Osteoblast (primary cell): ENCODE data around the gene SLAIN2. TPM values are rescaled to one million over a fixed set of nuclear protein-coding genes. Genes with fewer than 3 reads are reported as not detected.

ENCODE experiments used
- DNase-seq: peaks from one replicate; pipeline ENCODE4 v3.0.0; 2011; ENCODE audit warnings: low spot score, mixed read lengths; ENCODE audit not compliant: insufficient read length; ENCODE audit errors: missing footprints
- H2AFZ ChIP-seq: 2 replicates; pipeline ENCODE4 v1.6.0; 2011; ENCODE audit warnings: mild to moderate bottlenecking, low read length
- H3K27ac ChIP-seq: 2 replicates; pipeline ENCODE4 v1.5.1; 2011; ENCODE audit warnings: mild to moderate bottlenecking, low read depth, low read length, moderate library complexity
- H3K27me3 ChIP-seq: 2 replicates; pipeline ENCODE4 v1.6.0; 2012; ENCODE audit warnings: mild to moderate bottlenecking, control low read depth, inconsistent platforms, low read length, moderate library complexity; ENCODE audit not compliant: insufficient read depth
- H3K36me3 ChIP-seq: 2 replicates; pipeline ENCODE4 v1.5.1; 2011; ENCODE audit warnings: mild to moderate bottlenecking, low read length, control low read depth, moderate library complexity; ENCODE audit not compliant: insufficient read depth
- H3K4me1 ChIP-seq: 2 replicates; pipeline ENCODE4 v1.5.1; 2011; ENCODE audit warnings: mild to moderate bottlenecking, low read length, control low read depth, moderate library complexity; ENCODE audit not compliant: insufficient read depth
- H3K4me2 ChIP-seq: 2 replicates; pipeline ENCODE4 v1.6.0; 2011; ENCODE audit warnings: mild to moderate bottlenecking, low read length; ENCODE audit not compliant: insufficient read depth
- H3K4me3 ChIP-seq: fragments of 200-600 bp; sonication (generic); 3 replicates; pipeline ENCODE4 v1.5.1; 2012; ENCODE audit warnings: mild to moderate bottlenecking, low read length, inconsistent platforms; ENCODE audit not compliant: insufficient read depth
- H3K79me2 ChIP-seq: 2 replicates; pipeline ENCODE4 v1.6.0; 2012; ENCODE audit warnings: mild to moderate bottlenecking, low read length, control low read depth, inconsistent platforms; ENCODE audit not compliant: insufficient read depth
- H3K9me3 ChIP-seq: 2 replicates; pipeline ENCODE4 v1.5.1; 2011; ENCODE audit warnings: low read depth, low read length, control low read depth
- H4K20me1 ChIP-seq: 2 replicates; pipeline ENCODE4 v1.6.0; 2012; ENCODE audit warnings: mild to moderate bottlenecking, low read length, control low read depth; ENCODE audit not compliant: insufficient read depth
- total RNA-seq: library from RNA; depleted of rRNA; stranded (reverse); fragments of >200 nt; gene quantifications from 2 replicates; pipeline ENCODE4 v1.2.3, GENCODE V29; 2012
- TF ChIP-seq, protein P1 (sequence below): IDR thresholded peaks from 2 replicates; pipeline ENCODE4 v1.5.1; 2011; ENCODE audit warnings: mild to moderate bottlenecking, low read depth, low read length, moderate library complexity; ENCODE audit errors: extremely low read depth

Gene SLAIN2
- total RNA-seq, 1 donor, result 64.1 TPM

DNA sequence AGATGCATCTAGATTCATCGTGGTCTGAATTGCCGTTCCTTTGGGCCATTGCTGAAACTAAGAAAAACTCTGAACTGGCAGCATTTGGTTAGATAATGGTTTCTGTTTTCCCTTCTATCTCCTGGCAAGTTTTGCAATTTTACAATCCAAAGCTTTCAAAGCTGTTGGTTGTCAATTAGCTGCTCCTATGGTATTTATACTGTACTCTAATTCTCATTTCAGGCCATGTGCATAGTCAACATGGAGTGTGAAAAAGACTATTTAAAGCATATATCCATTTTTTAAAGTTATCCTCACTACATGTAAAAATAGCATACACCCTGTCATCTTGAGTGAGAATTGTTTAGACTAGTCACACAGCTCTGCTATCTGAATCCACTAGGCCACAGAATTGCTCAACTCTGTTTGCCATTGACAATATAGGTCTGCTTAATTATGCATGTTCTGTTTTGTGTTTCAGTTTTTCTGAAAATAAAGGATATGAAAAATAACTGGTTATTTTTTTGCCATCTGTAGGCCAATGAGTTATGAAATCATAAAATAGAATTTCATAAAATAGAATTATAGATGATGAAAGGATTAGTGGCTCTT lies 44.0 kb upstream of the SLAIN2 start:
- H3K27ac ChIP-seq, result peak overlapping the region; percentile 43
- no peaks in the 10 kb centered on the region for H3K79me2 ChIP-seq
- H3K9me3 ChIP-seq, result no peaks in the 10 kb centered on the region
- H3K27me3 ChIP-seq, result no peaks in the 10 kb centered on the region
- DNase-seq, result no peak
- H3K36me3 ChIP-seq, result no peaks in the 10 kb centered on the region
- peak overlapping the region; percentile 49 for H2AFZ ChIP-seq
- TF ChIP-seq, protein P1, sequence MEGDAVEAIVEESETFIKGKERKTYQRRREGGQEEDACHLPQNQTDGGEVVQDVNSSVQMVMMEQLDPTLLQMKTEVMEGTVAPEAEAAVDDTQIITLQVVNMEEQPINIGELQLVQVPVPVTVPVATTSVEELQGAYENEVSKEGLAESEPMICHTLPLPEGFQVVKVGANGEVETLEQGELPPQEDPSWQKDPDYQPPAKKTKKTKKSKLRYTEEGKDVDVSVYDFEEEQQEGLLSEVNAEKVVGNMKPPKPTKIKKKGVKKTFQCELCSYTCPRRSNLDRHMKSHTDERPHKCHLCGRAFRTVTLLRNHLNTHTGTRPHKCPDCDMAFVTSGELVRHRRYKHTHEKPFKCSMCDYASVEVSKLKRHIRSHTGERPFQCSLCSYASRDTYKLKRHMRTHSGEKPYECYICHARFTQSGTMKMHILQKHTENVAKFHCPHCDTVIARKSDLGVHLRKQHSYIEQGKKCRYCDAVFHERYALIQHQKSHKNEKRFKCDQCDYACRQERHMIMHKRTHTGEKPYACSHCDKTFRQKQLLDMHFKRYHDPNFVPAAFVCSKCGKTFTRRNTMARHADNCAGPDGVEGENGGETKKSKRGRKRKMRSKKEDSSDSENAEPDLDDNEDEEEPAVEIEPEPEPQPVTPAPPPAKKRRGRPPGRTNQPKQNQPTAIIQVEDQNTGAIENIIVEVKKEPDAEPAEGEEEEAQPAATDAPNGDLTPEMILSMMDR, result no peak
- H3K4me3 ChIP-seq, result no peak overlapping the region
- H3K4me1 ChIP-seq, result peaks cover 23% of the 10 kb centered on the region
- no peak overlapping the region for H3K4me2 ChIP-seq
- no peaks in the 10 kb centered on the region for H4K20me1 ChIP-seq

DNA sequence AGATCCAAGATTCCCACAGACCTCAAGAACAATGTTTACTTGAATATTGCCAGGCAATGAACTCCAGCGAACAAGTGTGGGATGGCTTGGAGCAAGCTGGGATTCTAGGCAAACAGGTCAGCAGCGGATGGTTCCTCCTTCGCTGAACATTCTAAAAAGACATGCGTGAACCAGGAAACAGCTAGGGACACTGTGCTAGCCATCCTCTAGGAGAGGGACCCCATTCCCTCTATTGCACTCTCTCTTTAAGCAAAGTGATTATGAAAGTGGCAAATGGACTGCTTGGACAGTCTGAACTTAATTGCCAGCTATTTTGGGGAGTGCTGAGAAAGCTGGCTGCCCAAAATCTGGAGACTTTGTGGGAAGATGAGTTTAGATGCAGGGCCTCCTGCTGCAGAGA lies 41.8 kb upstream of the SLAIN2 start:
- H3K79me2 ChIP-seq, result no peaks in the 10 kb centered on the region
- H2AFZ ChIP-seq, result no peak overlapping the region
- no peaks in the 10 kb centered on the region for H3K27me3 ChIP-seq
- TF ChIP-seq, protein P1, result no peak
- H3K9me3 ChIP-seq, result no peaks in the 10 kb centered on the region
- H3K36me3 ChIP-seq, result no peaks in the 10 kb centered on the region
- DNase-seq, result peak; percentile 63
- H3K27ac ChIP-seq, result no peak overlapping the region
- peak overlapping the region; percentile 3 for H3K4me2 ChIP-seq
- peaks cover 23% of the 10 kb centered on the region for H3K4me1 ChIP-seq
- H3K4me3 ChIP-seq, result no peak overlapping the region
- H4K20me1 ChIP-seq, result no peaks in the 10 kb centered on the region

DNA sequence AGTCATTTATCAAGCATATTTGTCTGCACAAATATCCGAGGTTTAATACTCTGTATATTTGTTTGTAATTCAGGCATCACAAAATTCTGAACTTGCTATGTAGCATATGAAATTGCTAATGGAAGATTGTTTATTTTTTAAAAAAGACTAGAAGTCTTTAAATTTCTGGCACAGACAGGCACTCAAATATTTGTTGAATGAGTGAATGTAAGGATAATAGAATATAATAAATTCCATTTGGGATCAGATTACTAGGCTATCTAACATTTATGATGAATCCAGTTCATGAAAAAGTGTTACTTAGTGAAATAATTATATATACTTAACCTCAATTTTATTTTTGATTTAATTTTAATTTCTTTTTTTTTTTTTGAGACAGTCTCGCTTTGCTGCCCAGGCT lies 41.3 kb upstream of the SLAIN2 start:
- Histone ChIP-seq H4K20me1 (no peaks in the 10 kb centered on the region), H3K4me1 (peaks cover 23% of the 10 kb centered on the region), H3K27ac (no peak overlapping the region), H2AFZ (no peak overlapping the region), H3K9me3 (no peaks in the 10 kb centered on the region), H3K27me3 (no peaks in the 10 kb centered on the region), H3K79me2 (no peaks in the 10 kb centered on the region), H3K36me3 (no peaks in the 10 kb centered on the region), H3K4me2 (peak overlapping the region; percentile 3), H3K4me3 (no peak overlapping the region)
- no peak for DNase-seq
- TF ChIP-seq, protein P1, result no peak

DNA sequence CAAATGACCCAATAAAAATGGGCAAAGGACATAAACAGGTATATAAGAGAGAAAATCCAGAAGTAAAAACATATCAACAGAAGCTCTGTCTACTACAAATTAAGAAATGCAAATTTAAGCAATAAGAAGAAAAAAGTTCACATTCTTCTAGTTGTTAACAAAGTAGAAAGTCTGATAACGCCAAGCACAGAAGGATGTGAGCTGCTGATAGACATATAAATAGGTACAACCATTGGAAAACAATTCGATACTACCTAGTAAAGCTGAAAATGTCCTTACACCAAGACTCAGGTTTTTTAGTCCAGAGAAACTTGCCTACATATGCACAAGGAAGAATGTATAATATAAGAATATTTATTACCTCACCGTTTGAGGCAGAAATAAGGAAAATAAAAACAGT lies 35.8 kb upstream of the SLAIN2 start:
- Histone ChIP-seq H3K27ac (no peak overlapping the region), H3K4me2 (peak overlapping the region; percentile 56), H3K79me2 (no peaks in the 10 kb centered on the region), H3K4me1 (no peaks in the 10 kb centered on the region), H4K20me1 (no peaks in the 10 kb centered on the region), H2AFZ (peak overlapping the region; percentile 37), H3K27me3 (no peaks in the 10 kb centered on the region), H3K9me3 (no peaks in the 10 kb centered on the region), H3K4me3 (no peak overlapping the region), H3K36me3 (no peaks in the 10 kb centered on the region)
- TF ChIP-seq, protein P1, result no peak
- DNase-seq, result no peak
